HG02571 (cell line): ENCODE measurements around the gene MRPS6.
A peak's percentile ranks its signal among the peaks of the same experiment; 100 is the strongest.

Experiments used
- ATAC-seq: cut with Tn5 transposase; IDR thresholded peaks from one replicate; pipeline ENCODE4 v1.9.1; 2021; ENCODE audit warnings: mild to moderate bottlenecking, moderate library complexity; ENCODE audit not compliant: unreplicated experiment

MRPS6 gene

DNA sequence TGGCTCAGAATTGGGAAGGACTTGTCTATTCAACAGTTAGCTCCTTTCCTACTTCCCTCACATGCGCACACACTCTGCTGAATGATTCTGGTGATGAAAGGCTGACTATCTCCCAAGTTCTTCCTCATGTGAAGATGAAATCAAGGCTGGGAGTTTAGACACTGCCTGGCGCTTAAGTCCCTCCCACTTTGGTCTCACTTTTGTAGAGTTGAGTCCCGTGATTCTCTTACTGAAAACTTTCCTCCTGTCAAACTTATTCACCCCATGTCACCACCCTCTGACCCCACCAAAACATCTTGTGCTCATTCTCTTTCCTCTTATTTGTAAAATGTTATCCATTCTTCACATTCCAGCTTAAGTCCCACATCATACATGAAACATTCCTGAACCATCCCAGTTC lies 8.4 kb upstream of the MRPS6 start:
- ATAC-seq, result no peak

GRCh38 chr21:34071683-34072082 lies 1.7 kb upstream of the MRPS6 start:
- no peak for ATAC-seq

DNA sequence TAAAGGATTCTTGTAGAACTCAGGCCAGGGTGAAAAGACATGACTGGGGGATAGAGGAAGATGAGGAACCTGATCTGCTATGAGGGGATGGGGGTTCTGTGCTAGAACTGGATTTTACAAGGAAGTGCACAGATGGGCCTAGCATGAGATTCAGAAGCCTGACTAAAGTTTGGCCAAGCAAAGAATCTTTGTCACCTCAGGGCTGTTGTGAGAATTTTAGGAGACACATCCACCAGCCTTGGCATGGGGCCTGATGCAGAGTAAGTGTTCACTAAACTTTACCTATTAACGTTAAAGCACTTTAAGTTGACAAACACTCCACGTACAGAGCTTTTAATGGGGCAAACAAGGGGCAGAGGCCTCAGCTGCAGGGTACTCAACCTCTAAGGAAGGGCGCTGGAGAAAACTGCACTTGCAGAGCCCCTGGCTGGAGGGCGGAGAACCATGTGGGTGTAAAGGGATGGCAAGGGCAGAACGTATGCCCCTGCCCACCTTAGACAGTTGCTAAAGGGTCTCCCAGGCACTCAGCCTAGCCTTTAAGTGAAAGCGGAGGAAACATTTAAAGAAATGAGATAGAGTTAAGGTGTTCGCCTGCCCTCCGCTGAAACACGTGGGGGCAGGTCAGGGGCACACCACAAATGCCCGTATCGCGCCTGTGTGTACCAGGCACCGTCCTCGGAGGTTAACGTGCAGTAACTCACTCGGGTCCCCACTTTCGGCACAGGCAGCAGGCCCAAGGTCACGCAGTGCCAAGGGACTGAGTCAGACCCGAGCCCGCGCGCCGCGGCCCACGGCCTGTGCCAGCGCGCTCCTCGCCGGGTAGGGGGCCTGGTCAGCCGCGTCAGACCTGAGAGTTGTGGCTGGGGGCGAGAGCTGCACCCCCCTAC lies 990 bp upstream of the MRPS6 start:
- ATAC-seq, result peak; percentile 5

DNA sequence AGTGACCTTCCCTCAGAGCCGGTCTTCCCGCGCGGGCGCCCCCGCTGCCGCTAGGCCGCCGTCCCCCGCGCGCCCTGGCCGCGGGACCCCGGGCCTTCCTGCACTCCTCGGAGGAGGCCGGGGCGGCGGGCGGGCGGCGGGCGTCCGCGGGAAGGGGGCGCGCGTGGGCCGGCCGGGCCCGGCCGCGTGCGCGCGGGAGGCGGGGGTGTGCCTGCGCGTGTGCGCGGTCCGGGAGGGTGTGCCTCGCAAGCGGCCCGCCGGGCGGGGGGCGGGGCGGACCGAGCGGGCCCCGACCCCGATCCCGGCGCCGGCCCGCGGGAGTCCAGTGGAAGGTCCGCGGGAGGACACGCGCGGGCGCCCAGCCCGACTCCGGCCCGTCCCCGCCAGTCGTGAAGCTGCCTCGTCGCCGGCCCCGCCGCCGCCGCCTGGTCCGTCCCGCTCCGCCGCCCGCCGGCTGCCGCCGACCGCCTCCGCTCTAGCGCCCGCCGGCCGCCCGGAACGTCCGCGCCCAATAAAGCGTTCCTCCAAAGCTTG lies 438 bp downstream of the MRPS6 start:
- ATAC-seq, result peak; percentile 44

DNA sequence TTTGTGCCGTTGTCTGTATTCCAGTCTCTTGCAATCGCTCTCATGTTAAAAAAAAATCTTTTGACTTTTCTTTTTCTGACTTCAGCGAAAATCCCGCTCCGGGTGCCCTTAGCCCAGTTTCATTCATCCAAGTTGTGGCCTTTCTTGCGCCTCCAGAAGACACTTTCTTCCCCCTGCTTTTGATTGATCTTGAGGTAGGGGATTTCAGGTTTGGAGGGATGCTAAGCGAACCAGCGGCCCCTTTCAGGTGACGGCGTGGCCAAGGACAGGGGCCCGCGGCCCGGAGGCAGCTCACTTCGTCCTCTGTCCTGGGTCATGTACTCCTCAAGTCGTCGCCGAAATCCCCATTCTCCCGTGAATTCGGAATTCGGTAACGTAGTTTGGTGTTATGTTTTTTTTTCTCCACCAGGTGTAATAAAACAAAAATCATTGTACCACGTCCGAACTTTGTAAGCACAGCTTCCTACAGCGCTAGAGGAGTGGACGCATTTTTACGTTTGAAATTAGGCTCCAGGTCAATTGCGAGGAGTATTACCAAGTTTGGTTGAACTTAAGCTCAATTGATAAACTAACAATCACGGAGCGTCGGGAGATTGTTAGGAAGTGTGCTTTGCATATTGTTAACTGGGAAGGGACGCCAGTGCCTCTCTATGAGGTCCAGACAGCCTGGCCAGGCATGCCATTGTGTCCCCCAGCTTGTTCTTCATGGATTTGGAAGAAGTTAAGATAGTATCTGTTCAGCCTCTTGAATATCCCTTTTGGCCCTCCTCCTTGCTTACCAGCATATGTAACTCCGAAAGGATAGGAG lies 1.1 kb downstream of the MRPS6 start:
- ATAC-seq, result no peak

DNA sequence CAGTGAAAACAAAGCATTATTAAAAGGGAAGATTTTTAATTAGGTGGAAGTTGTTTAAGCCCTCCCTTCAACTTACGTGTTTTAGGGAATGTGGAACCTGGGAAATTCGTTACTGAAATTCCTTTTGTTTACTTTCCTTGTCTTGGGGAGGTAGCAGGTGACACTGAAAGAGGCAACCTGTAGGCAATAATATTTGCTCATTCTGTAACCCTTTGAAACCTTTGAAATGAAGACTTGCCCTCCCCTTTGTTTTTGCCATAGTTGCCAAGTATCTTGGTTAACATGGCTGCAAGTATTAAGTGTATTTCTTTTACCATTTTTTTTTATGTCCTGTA lies 1.7 kb downstream of the MRPS6 start:
- no peak for ATAC-seq

DNA sequence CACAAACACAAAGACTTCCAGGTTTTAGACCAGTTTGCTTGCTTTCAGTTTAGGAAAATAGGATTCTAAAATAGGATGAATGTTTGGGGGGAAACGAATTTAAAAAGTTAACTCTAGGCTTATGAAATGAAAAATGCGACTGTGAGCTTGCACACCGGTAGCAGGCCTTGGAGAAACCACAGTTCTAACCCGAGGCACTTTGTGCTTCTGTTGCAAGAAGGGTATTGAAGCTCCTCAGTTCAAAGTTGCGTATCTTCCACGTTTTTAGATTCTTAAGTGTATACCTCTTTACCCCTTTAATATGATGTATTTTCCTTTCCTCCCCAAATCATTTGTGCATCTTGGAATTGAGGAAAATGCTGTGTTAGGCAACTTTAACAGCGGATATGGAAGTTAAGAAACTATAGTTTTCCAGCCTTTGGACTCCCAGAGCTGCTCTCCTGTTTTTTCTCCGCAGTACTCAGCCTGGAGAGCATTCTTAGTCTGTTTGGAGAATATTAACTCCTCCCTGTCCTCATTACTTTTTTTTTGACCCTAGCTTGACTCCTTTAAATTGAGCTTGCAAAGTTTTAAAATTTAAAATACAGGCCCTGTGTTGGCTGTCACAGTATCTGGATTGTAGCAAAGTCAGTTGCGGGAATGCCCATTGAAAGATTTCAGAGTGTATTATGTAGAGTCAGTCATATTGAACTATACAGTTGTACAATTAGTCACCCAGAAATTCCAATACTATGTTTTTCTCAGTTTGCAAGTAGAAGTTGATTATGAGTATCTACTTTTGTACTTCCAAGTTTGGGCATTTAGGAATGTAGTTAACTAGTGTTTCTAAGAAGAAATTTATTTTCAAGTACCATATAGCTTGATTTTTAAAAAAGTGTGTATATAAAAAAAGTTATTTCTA lies 2.6 kb downstream of the MRPS6 start:
- no peak for ATAC-seq

- ATAC-seq, result no peak
Measured at GRCh38 chr21:34076835-34077234, 3.5 kb downstream of the MRPS6 start.

GRCh38 chr21:34077888-34078287 lies 4.5 kb downstream of the MRPS6 start:
- no peak for ATAC-seq

GRCh38 chr21:34078915-34079314 lies 5.5 kb downstream of the MRPS6 start:
- ATAC-seq, result no peak

GRCh38 chr21:34080710-34081109 lies 7.3 kb downstream of the MRPS6 start:
- no peak for ATAC-seq

DNA sequence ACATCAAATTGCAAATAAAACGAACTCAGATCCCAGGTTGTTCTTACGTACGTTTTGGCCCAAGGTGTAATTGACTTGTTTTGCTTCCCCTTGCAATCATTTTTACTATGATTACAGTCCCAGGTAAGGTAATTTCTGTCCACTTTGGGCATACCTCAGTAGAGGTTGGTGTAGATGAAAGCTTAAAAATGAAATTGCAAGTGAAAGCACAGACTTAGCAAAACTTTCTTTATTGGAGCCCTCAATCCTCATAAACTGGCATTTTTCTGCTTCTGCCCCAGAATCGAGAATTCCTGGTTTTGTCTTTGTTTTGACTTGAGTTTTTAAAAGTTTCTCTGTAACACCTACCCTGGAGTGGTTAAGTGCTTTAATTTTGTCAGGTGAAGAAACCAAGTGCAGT lies 9.4 kb downstream of the MRPS6 start:
- ATAC-seq, result no peak

GRCh38 chr21:34083357-34083756 lies 10.0 kb downstream of the MRPS6 start:
- no peak for ATAC-seq

DNA sequence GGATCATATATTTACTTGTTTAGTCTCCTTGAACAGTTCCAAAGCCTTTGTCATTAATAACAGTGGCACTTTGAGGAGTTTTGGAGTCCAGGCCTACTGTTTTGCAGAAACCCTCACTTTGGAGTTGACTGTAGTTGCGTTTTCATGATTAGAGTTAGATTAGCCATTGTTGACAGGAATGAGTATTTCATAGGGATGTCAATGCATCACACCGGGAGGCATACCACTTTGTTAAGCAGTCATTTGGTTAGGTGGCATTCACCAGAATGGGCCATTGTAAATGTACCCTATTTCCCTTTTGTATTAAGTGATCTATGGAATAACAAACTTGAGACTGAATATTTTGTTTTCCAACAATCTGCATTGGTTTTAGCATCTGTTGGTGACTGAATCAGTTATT lies 11.8 kb downstream of the MRPS6 start:
- no peak for ATAC-seq

- no peak for ATAC-seq
Measured at GRCh38 chr21:34086887-34087306, 13.5 kb downstream of the MRPS6 start.

- ATAC-seq, result no peak
Measured at GRCh38 chr21:34088752-34089151, 15.4 kb downstream of the MRPS6 start.

GRCh38 chr21:34091032-34091431 lies 17.7 kb downstream of the MRPS6 start:
- no peak for ATAC-seq

- no peak for ATAC-seq
Measured at GRCh38 chr21:34091607-34092006, 18.2 kb downstream of the MRPS6 start.

GRCh38 chr21:34092262-34092921 lies 19.0 kb downstream of the MRPS6 start:
- no peak for ATAC-seq

GRCh38 chr21:34093083-34093482 lies 19.7 kb downstream of the MRPS6 start:
- ATAC-seq, result no peak
